TTC549 (cell line): ENCODE results near the gene AKR7A3.

ENCODE experiments used
- FAIRE-seq: peaks from 2 replicates; lab custom pipeline; 2012; peaks lifted over from hg19 to GRCh38; lab: Jason Lieb, UNC

Gene AKR7A3

GRCh38 chr1:19251305-19252196 is 37.0 kb downstream of the AKR7A3 start, which contains the start of the genes EMC1 and MRTO4:
TSS of gene EMC1 (minus strand) at chr1:19251524. CDS start at chr1:19251509, 15 bp downstream.
TSS of gene MRTO4 (plus strand) at chr1:19251805. CDS start at chr1:19251836, 31 bp downstream.
- no peak for FAIRE-seq

GRCh38 chr1:19250629-19251304 is 37.8 kb downstream of the AKR7A3 start:
- no peak for FAIRE-seq

GRCh38 chr1:19240673-19241538 is 47.7 kb downstream of the AKR7A3 start:
- FAIRE-seq: peak; percentile 23

- no peak for FAIRE-seq
These were observed 48.7 kb downstream of the AKR7A3 start for GRCh38 chr1:19239876-19240275.

- no peak for FAIRE-seq
These were observed 54.3 kb downstream of the AKR7A3 start for GRCh38 chr1:19234224-19234623.
